Urinary bladder (tissue), 4 donors: ENCODE data around the gene ZNF429. TPM values are rescaled to one million over a fixed set of nuclear protein-coding genes. Genes with fewer than 3 reads are reported as not detected.
"Not testable (repeated sequence)": the region's sequence is repeated elsewhere in the genome, so short reads cannot be mapped to it uniquely, and the experiment has no call there.

ENCODE experiments used
- DNase-seq: peaks from one replicate; pipeline ENCODE4 v3.0.0-alpha.2; 2015; ENCODE audit errors: extremely low spot score
- H3K27ac ChIP-seq: one replicate; pipeline ENCODE4 v1.5.1; 2013; ENCODE audit warnings: low read depth, mild to moderate bottlenecking, moderate library complexity
- H3K36me3 ChIP-seq: one replicate; pipeline ENCODE4 v1.6.1; 2013; ENCODE audit warnings: mild to moderate bottlenecking, moderate library complexity; ENCODE audit not compliant: insufficient read depth
- H3K4me1 ChIP-seq: one replicate; pipeline ENCODE4 v1.6.1; 2013; ENCODE audit warnings: mild to moderate bottlenecking, moderate library complexity; ENCODE audit not compliant: insufficient read depth
- H3K4me3 ChIP-seq: one replicate; pipeline ENCODE4 v1.5.1; 2013; ENCODE audit warnings: low read depth, low read length
- WGBS: extraction: QIAGEN DNeasy Blood & Tissue Kit; methylation state at CpG from one replicate; pipeline ENCODE4 v1.1.7; 2013; 5-methylcytosine and 5-hydroxymethylcytosine counted together
- polyA plus RNA-seq: library from polyadenylated mRNA; stranded (reverse); fragments of 200-250 nt; gene quantifications from one replicate; pipeline ENCODE4 v1.2.3, GENCODE V29; 2013
- total RNA-seq: library from RNA; depleted of rRNA; stranded (reverse); fragments of >200 nt; gene quantifications from one replicate; pipeline ENCODE4 v1.2.3, GENCODE V29; 2014
- donor health status: healthy with polysubstance abuse.
- donor health status: healthy.

The ZNF429 gene
- total RNA-seq: 21.9 TPM
- 10.4 TPM for polyA plus RNA-seq

DNA sequence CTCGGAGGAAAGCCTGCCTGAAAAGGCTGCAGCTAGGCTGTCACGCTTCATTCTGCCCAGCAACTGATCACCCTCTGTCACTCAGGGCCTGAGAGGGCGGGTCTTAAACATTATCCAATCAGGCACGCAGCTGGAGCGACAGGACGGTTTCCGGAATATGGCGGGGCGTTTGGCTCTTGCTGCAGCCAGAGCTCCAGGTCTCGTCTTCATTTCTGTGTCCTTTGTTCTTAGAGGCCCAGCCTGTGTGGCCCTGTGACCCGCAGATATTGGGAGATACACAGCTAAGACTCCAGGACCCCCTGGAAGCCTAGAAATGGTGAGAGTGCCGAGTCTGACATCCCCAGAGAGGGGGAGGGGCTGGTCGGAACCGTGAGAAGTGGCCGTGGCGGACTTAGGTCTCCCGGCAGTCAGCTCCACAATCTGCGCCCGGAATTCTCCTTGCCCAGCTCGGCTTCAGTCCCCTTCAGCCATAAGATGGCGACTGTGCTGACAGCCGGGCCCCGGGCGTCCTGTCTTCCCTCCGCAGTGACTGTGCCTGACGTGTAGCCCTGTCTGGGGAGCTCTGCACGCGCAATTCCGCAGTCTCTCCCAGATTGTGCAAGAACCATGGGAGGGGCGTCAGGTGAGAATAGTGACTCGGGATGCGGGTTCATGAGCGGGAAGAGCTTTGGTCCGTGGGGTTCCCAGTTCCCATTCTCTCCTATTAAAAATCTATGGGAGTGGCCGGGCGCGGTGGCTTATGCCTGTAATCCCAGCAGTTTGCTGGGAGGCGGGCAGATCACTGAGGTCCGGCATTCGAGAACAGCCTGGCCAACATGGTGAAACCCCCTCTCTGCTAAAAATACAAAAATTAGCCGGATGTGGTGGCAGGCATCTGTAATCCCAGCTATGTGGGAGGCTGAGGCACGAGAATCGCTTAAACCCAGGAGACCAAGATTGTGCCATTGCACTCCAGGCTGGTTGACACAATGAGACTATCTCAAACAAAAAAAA lies at the start of gene ZNF429:
TSS of gene ZNF429 (plus strand) at position 144 of the 993 bp plus-strand sequence. CDS start at position 314, 170 bp downstream.
- H3K4me1 ChIP-seq: no peaks in the 10 kb centered on the region
- peak; percentile 94 for DNase-seq
- H3K4me3 ChIP-seq: peak within 1 kb of the TSS; percentile 61
- peak within 1 kb of the TSS; percentile 92 for H3K27ac ChIP-seq
- H3K36me3 ChIP-seq: no peaks in the 10 kb centered on the region
- 1% methylated on average over 43 of the region's 43 CpGs for WGBS

- H3K36me3 ChIP-seq: no peaks in the 10 kb centered on the region
Measured at GRCh38 chr19:21460686-21461085, 44.7 kb upstream of the ZNF429 start.

DNA sequence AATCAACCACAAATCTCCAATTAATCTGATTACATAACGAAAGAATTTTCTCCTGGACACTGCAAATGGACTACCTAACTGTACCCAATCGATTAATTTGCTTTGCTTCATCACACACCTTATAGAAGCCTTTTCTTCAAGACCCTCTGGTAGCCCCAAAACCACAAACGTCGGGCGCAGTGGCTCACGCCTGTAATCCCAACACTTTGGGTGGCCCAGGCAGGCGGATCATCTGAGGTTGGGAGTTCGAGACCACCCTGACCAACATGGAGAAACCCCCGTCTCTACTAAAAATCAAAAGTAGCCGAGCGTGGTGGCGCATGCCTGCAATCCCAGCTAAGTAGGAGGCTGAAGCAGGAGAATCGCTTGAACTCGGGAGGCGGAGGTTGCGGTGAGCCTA lies 42.9 kb upstream of the ZNF429 start:
- 94% methylated on average over 16 of the region's 16 CpGs for WGBS
- Histone ChIP-seq H3K4me1 (no peaks in the 10 kb centered on the region), H3K36me3 (no peaks in the 10 kb centered on the region), H3K4me3 (no peak overlapping the region), H3K27ac (no peak overlapping the region)
- DNase-seq: no peak

More at GRCh38 chr19:21460686-21461085, 44.7 kb upstream of the ZNF429 start:
- Histone ChIP-seq H3K27ac (no peak overlapping the region), H3K4me3 (no peak overlapping the region), H3K4me1 (no peaks in the 10 kb centered on the region)
- no peak for DNase-seq

- 5% methylated on average over 38 of the region's 38 CpGs for WGBS
- no peak overlapping the region for H3K27ac ChIP-seq
- H3K4me3 ChIP-seq: no peak overlapping the region
Measured at GRCh38 chr19:21463449-21464105, 41.8 kb upstream of the ZNF429 start.

GRCh38 chr19:21466627-21467026 lies 38.8 kb upstream of the ZNF429 start:
- H3K4me3 ChIP-seq: no peak overlapping the region
- no peak overlapping the region for H3K27ac ChIP-seq
- 78% methylated on average over 8 of the region's 8 CpGs for WGBS
- no peaks in the 10 kb centered on the region for H3K36me3 ChIP-seq
- H3K4me1 ChIP-seq: no peaks in the 10 kb centered on the region
- no peak for DNase-seq

More at GRCh38 chr19:21463449-21464105, 41.8 kb upstream of the ZNF429 start:
- DNase-seq: peak; percentile 67
- Histone ChIP-seq H3K36me3 (no peaks in the 10 kb centered on the region), H3K4me1 (no peaks in the 10 kb centered on the region)

GRCh38 chr19:21468791-21469190 lies 36.6 kb upstream of the ZNF429 start:
- H3K27ac ChIP-seq: no peak overlapping the region
- no peaks in the 10 kb centered on the region for H3K4me1 ChIP-seq
- H3K4me3 ChIP-seq: no peak overlapping the region
- H3K36me3 ChIP-seq: no peaks in the 10 kb centered on the region
- DNase-seq: no peak
- 78% methylated on average over 5 of the region's 5 CpGs for WGBS

DNA sequence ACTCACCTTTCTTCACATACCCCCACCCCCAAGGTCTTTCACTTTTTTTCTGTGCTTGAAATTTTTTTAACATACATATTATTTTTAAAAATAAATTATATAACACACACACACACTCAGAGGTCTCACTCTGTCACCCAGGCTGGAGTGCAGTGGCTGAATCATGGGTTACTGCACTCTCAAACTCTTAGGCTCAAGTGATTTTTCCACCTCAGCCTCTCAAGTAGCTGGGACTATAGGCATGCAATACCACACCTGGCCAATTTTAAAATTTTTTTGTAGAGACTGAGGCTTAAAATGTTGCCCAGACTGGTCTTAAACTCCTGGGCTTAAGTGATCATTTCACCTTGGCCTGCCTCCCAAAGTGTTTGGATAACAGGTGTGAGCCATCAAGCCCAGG lies 32.9 kb upstream of the ZNF429 start:
- Histone ChIP-seq H3K4me1 (no peaks in the 10 kb centered on the region), H3K36me3 (no peaks in the 10 kb centered on the region), H3K27ac (no peak overlapping the region), H3K4me3 (no peak overlapping the region)
- DNase-seq: no peak

DNA sequence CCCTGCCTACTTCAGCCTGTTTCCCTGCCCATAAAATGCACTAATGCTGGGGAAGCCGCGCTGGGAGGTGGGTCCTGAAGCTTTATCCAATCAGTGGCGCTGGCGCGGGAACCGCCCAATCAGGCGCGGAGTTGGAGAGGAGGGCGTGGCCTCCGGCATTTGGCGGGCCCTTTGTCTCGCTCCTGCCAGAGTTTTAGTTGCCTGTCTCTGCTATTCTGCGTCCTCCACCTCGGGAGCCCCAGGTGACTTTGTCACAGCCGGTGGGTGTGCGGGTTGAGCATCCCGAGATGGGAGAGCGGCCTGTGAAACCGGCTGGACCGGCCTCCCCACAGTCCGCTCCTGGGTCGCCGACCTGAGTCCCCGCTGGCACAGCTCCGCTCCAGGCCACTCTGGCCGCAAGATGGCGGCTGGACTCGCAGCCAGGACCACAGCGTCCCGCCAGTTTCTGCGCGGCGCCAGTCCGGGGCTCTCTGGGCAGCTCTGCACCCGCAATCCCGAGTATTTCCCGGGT lies 30.7 kb upstream of the ZNF429 start:
- H3K4me1 ChIP-seq: no peaks in the 10 kb centered on the region
- H3K4me3 ChIP-seq: peak overlapping the region; percentile 26
- no peak overlapping the region for H3K27ac ChIP-seq
- peak; percentile 80 for DNase-seq
- WGBS: under 1% methylated on average over 37 of the region's 37 CpGs
- no peaks in the 10 kb centered on the region for H3K36me3 ChIP-seq

GRCh38 chr19:21482361-21482760 lies 23.0 kb upstream of the ZNF429 start:
- not testable (repeated sequence) for H3K27ac ChIP-seq, H3K4me1 ChIP-seq, H3K4me3 ChIP-seq, H3K36me3 ChIP-seq, DNase-seq
- 93% methylated on average over 14 of the region's 14 CpGs for WGBS

DNA sequence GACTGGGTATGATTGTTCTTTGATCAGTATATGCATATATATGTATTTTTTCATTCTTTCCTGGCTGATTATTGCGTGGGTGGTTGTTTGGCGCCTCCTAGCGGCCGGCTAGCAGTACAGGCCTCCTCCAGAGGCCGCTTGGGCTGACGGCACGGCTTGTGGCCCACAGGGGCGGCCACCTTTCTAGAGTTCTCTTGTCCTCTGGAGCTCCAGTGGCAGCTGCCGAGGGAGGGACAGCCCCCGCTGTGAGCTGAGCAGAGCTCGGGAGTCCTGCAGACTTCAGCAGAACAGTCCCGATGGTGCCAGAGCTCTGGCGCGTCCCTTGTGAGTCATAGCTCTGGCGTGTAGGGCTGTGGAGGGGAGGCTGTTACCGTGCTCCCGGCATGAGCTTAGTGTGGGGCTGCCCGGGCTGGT lies 22.5 kb upstream of the ZNF429 start:
- Histone ChIP-seq H3K36me3 (no peaks in the 10 kb centered on the region), H3K4me1 (no peaks in the 10 kb centered on the region), H3K4me3 (no peak overlapping the region), H3K27ac (no peak overlapping the region)
- WGBS: 52% methylated on average over 18 of the region's 18 CpGs
- DNase-seq: no peak

- H3K4me3 ChIP-seq: no peak overlapping the region
- no peak overlapping the region for H3K27ac ChIP-seq
- no peak for DNase-seq
- 81% methylated on average over 43 of the region's 43 CpGs for WGBS
- no peaks in the 10 kb centered on the region for H3K36me3 ChIP-seq
- no peaks in the 10 kb centered on the region for H3K4me1 ChIP-seq
Measured at GRCh38 chr19:21483589-21484170, 21.7 kb upstream of the ZNF429 start.

DNA sequence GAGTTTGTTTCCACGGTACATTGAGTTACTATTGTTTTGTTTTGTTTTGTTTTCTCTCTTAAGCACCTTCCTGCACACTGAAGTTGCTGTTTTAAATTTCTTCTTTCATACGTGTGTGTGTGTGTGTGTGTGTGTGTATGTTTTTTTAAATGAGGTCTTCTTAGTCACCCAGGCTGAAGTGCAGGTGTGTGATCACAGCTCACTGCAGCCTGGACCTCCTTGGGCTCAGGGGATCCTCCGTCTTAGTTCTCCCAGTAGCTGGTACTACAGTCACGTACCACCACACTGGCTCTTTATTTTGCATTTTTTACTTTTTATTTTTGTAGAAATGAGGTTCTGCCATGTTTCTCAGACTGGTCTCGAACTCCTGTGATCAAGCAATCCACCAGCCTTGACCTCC lies 20.8 kb upstream of the ZNF429 start:
- H3K27ac ChIP-seq: no peak overlapping the region
- DNase-seq: no peak
- no peaks in the 10 kb centered on the region for H3K4me1 ChIP-seq
- H3K36me3 ChIP-seq: no peaks in the 10 kb centered on the region
- 93% methylated on average over 5 of the region's 5 CpGs for WGBS
- no peak overlapping the region for H3K4me3 ChIP-seq

DNA sequence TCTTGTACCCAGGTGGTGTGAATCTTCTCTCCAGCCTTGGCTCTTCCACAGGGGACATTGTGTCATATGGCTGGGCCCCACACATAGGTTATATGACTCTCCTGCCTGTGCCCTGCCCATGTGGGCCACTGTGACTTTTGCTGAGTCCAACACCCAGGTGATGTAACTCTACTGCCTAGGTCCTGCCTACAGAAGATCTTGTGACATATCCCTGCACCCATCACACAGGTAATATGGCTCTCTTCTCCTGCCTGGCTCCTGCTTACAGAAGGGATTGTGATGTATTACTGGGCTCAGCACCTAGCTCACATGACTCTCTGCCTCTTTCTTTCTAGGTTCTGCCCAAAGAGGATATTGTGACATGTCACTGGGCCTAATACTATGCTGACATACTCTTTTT lies 19.5 kb upstream of the ZNF429 start:
- H3K4me1 ChIP-seq: no peaks in the 10 kb centered on the region
- no peak overlapping the region for H3K4me3 ChIP-seq
- no peak overlapping the region for H3K27ac ChIP-seq
- no peaks in the 10 kb centered on the region for H3K36me3 ChIP-seq
- DNase-seq: no peak
